IMR-90 (cell line): ENCODE measurements around the gene COX6B1. TPM values are rescaled to one million over a fixed set of nuclear protein-coding genes. Genes with fewer than 3 reads are reported as not detected.

Source experiments
- ATAC-seq: fragments of 200-7000 bp; cut with Tn5 transposase; 2 replicates; pipeline ENCODE4 v1.9.1; 2020; ENCODE audit warnings: low read depth, mild to moderate bottlenecking, moderate library complexity
- BruUV-seq: library from RNA; stranded (reverse); fragments of 400-500 nt; replicated peaks from 2 replicates; lab custom pipeline; 2021; lab: Mats Ljungman, UMichigan
- CTCF ChIA-PET: fragments of 300-600 bp; formaldehyde crosslinking; extraction: SDS; loops from one replicate; lab custom pipeline; 2021; ENCODE audit warnings: antibody characterized with exemption; lab: Yijun Ruan, JAX
- POLR2A ChIA-PET: fragments of 300-600 bp; sonication (Branson Sonifier 250); formaldehyde crosslinking; loops from one replicate; lab custom pipeline; 2022; ENCODE audit warnings: antibody characterized with exemption; ENCODE audit not compliant: unreplicated experiment; lab: Charles Lee
- DNase-seq: peaks from one replicate; pipeline ENCODE4 v3.0.0; 2013
- H2AFZ ChIP-seq: replicated peaks from 2 replicates; pipeline ENCODE3; 2013; ENCODE audit warnings: low read length, mild to moderate bottlenecking; ENCODE audit not compliant: poor library complexity
- H2AK5ac ChIP-seq: 2 replicates; pipeline ENCODE4 v1.6.1; 2013; ENCODE audit warnings: low read depth, low read length, inconsistent platforms
- H2AK9ac ChIP-seq: replicated peaks from 2 replicates; pipeline ENCODE3; 2013; ENCODE audit warnings: mild to moderate bottlenecking, low read depth, low read length, moderate library complexity; ENCODE audit not compliant: poor library complexity
- H2BK120ac ChIP-seq: 2 replicates; pipeline ENCODE4 v1.6.1; 2013; ENCODE audit warnings: low read depth, low read length, inconsistent platforms
- H2BK15ac ChIP-seq: 3 replicates; pipeline ENCODE4 v1.6.1; 2013; ENCODE audit warnings: low read depth, low read length, inconsistent platforms
- H2BK20ac ChIP-seq: 2 replicates; pipeline ENCODE4 v1.6.1; 2013; ENCODE audit warnings: low read depth, mild to moderate bottlenecking, inconsistent platforms, low read length, moderate library complexity
- H2BK5ac ChIP-seq: 2 replicates; pipeline ENCODE4 v1.6.1; 2013; ENCODE audit warnings: mild to moderate bottlenecking, low read depth, low read length, inconsistent platforms; ENCODE audit not compliant: poor library complexity, severe bottlenecking
- H3K14ac ChIP-seq: replicated peaks from 2 replicates; pipeline ENCODE4 v1.6.1; 2013; ENCODE audit warnings: low read depth, low read length, inconsistent platforms
- H3K18ac ChIP-seq: 2 replicates; pipeline ENCODE4 v1.6.1; 2013; ENCODE audit warnings: low read depth, low read length, control low read depth
- H3K23ac ChIP-seq: 2 replicates; pipeline ENCODE4 v1.6.1; 2013; ENCODE audit warnings: low read depth, low read length, inconsistent platforms
- H3K27ac ChIP-seq: 2 replicates; pipeline ENCODE4 v1.5.1; 2013; ENCODE audit warnings: mild to moderate bottlenecking, control low read depth, low read length; ENCODE audit not compliant: insufficient read depth
- H3K27me3 ChIP-seq: 2 replicates; pipeline ENCODE4 v1.6.1; 2013; ENCODE audit warnings: low read length; ENCODE audit not compliant: control insufficient read depth, insufficient read depth
- H3K36me3 ChIP-seq: 2 replicates; pipeline ENCODE4 v1.6.1; 2013; ENCODE audit warnings: low read length, mixed read lengths; ENCODE audit not compliant: control insufficient read depth, insufficient read depth
- H3K4ac ChIP-seq: 2 replicates; pipeline ENCODE4 v1.6.1; 2013; ENCODE audit warnings: low read depth, low read length, inconsistent platforms
- H3K4me1 ChIP-seq: 2 replicates; pipeline ENCODE4 v1.6.1; 2013; ENCODE audit warnings: low read length, mixed read lengths; ENCODE audit not compliant: control insufficient read depth, insufficient read depth
- H3K4me2 ChIP-seq: 2 replicates; pipeline ENCODE4 v1.6.1; 2013; ENCODE audit warnings: low read depth, mild to moderate bottlenecking, control low read depth, low read length, moderate library complexity
- H3K4me3 ChIP-seq: 2 replicates; pipeline ENCODE4 v1.5.1; 2013; ENCODE audit warnings: low read depth, mild to moderate bottlenecking, control low read depth, low read length, moderate library complexity; ENCODE audit not compliant: insufficient read depth
- H3K56ac ChIP-seq: 2 replicates; pipeline ENCODE4 v1.6.1; 2013; ENCODE audit warnings: low read length, inconsistent platforms; ENCODE audit not compliant: insufficient read depth; ENCODE audit errors: extremely low read depth
- H3K79me1 ChIP-seq, 2 experiments: 2 replicates each; pipeline ENCODE4 v1.6.1; 2013; ENCODE audit warnings: low read length in 2 of 2, inconsistent platforms in 1 of 2, low read depth in 1 of 2
- H3K9ac ChIP-seq: 2 replicates; pipeline ENCODE4 v1.6.1; 2013; ENCODE audit warnings: low read depth, low read length, control low read depth
- H3K9me1 ChIP-seq: 2 replicates; pipeline ENCODE4 v1.6.1; 2013; ENCODE audit warnings: low read length, inconsistent platforms; ENCODE audit not compliant: insufficient read depth
- H3K9me3 ChIP-seq: 2 replicates; pipeline ENCODE4 v1.6.1; 2013; ENCODE audit warnings: low read length; ENCODE audit not compliant: control insufficient read depth, insufficient read depth
- H4K20me1 ChIP-seq: 2 replicates; pipeline ENCODE4 v1.6.1; 2013; ENCODE audit warnings: low read length, inconsistent platforms; ENCODE audit not compliant: insufficient read depth
- H4K5ac ChIP-seq: 2 replicates; pipeline ENCODE4 v1.6.1; 2013; ENCODE audit warnings: mild to moderate bottlenecking, low read depth, low read length, control low read depth
- H4K8ac ChIP-seq, 2 experiments: 2 replicates each; pipeline ENCODE4 v1.6.1; 2013; ENCODE audit warnings: low read depth in 2 of 2, low read length in 2 of 2, control low read depth in 1 of 2, inconsistent platforms in 1 of 2
- H4K91ac ChIP-seq: 2 replicates; pipeline ENCODE4 v1.6.1; 2013; ENCODE audit warnings: low read depth, low read length, inconsistent platforms; ENCODE audit not compliant: insufficient read depth
- BHLHE40 ChIP-seq: fragments of 150-350 bp; IDR thresholded peaks from 2 replicates; pipeline ENCODE4 v1.6.1; 2016; ENCODE audit warnings: mild to moderate bottlenecking, low read depth, low read length
- CEBPB ChIP-seq: IDR thresholded peaks from 2 replicates; pipeline ENCODE4 v1.6.1; 2012; ENCODE audit warnings: low read depth, low read length, improper control_type of control experiment
- CHD1 ChIP-seq: IDR thresholded peaks from 2 replicates; pipeline ENCODE4 v1.6.1; 2012; ENCODE audit warnings: low read depth, low read length, improper control_type of control experiment
- MAFK ChIP-seq: IDR thresholded peaks from 2 replicates; pipeline ENCODE4 v1.6.1; 2012; ENCODE audit warnings: low read depth, low read length, improper control_type of control experiment
- MAZ ChIP-seq: IDR thresholded peaks from 2 replicates; pipeline ENCODE4 v1.6.1; 2012; ENCODE audit warnings: low read depth, mild to moderate bottlenecking, low read length, improper control_type of control experiment, moderate library complexity, borderline replicate concordance
- MXI1 ChIP-seq: IDR thresholded peaks from 2 replicates; pipeline ENCODE4 v1.6.1; 2012; ENCODE audit warnings: low read depth, mild to moderate bottlenecking, low read length, moderate library complexity, borderline replicate concordance
- RAD21 ChIP-seq: IDR thresholded peaks from 2 replicates; pipeline ENCODE4 v1.6.1; 2012; ENCODE audit warnings: low read length, improper control_type of control experiment
- RCOR1 ChIP-seq: IDR thresholded peaks from 2 replicates; pipeline ENCODE4 v1.6.1; 2012; ENCODE audit warnings: mild to moderate bottlenecking, low read length, improper control_type of control experiment; ENCODE audit not compliant: insufficient replicate concordance
- RFX5 ChIP-seq: IDR thresholded peaks from 2 replicates; pipeline ENCODE4 v1.8.0; 2012; ENCODE audit warnings: low read depth, mild to moderate bottlenecking, low read length, moderate library complexity
- SMC3 ChIP-seq: fragments of 150-350 bp; IDR thresholded peaks from 2 replicates; pipeline ENCODE4 v1.6.1; 2016; ENCODE audit warnings: low read depth, mild to moderate bottlenecking, antibody characterized with exemption, low read length, moderate library complexity
- WGBS, 2 experiments: methylation state at CpG; one replicate each; pipeline versions ENCODE4 v1.1.5 to v1.1.7; 2013; ENCODE audit warnings: missing lambda C conversion rate in 2 of 2; ENCODE audit not compliant: insufficient read length in 1 of 2; ENCODE audit errors: extremely low coverage in 2 of 2; 5-methylcytosine and 5-hydroxymethylcytosine counted together
- dilution Hi-C: fragments of 300-500 bp; cut with HindIII; formaldehyde crosslinking; loops from one replicate; pipeline ENCODE4 v1.14.3; 2018; ENCODE audit warnings: low sequenced_read_pairs; ENCODE audit not compliant: unreplicated experiment
- in situ Hi-C: fragments of 300-500 bp; cut with MboI; formaldehyde crosslinking; loops from 3 replicates; pipeline ENCODE4 v1.14.3; 2019; ENCODE audit warnings: low sequenced_read_pairs, inconsistent platforms, mixed read lengths
- intact Hi-C: fragments of 100-400 bp; cut with micrococcal nuclease; formaldehyde crosslinking; loops from 2 replicates; pipeline ENCODE4 v1.10.0; 2022
- polyA plus RNA-seq, 3 experiments: library from polyadenylated mRNA; depleted of rRNA; stranded (reverse); fragments of >200 nt; gene quantifications; 2 replicates each; pipeline ENCODE4 v1.2.3, GENCODE V29; 2012; ENCODE audit warnings: low replicate concordance in 1 of 3
- total RNA-seq: library from RNA; depleted of rRNA; stranded (reverse); fragments of >200 nt; gene quantifications from 2 replicates; pipeline ENCODE4 v1.2.3, GENCODE V29; 2012
- TF ChIP-seq, protein P1 (sequence below): fragments of 150-350 bp; IDR thresholded peaks from 2 replicates; pipeline ENCODE4 v1.6.1; 2016; ENCODE audit warnings: low read depth, mild to moderate bottlenecking, low read length, moderate library complexity, borderline replicate concordance
- TF ChIP-seq, protein P2 (sequence below): fragments of 150-350 bp; IDR thresholded peaks from 2 replicates; pipeline ENCODE4 v1.6.1; 2017; ENCODE audit warnings: mild to moderate bottlenecking, antibody characterized with exemption, low read length, low read depth
- TF ChIP-seq, protein P3 (sequence below): conservative IDR thresholded peaks from 2 replicates; pipeline ENCODE4 v1.5.1; 2012; ENCODE audit warnings: mild to moderate bottlenecking, low read depth, low read length, improper control_type of control experiment

Gene COX6B1
- total and polyA plus RNA-seq, 2 of the 4 experiments (the other 2 are of a cell fraction), result 914 to 983 TPM

GRCh38 chr19:35639321-35639639 lies 8.8 kb upstream of the COX6B1 start:
- intact Hi-C loops, result no loop called here
- TF ChIP-seq BHLHE40 (no peak), CHD1 (no peak), MXI1 (no peak), RCOR1 (no peak), RFX5 (no peak), MAFK (no peak), MAZ (no peak), CEBPB (no peak), SMC3 (no peak), RAD21 (no peak)
- TF ChIP-seq, protein P1, sequence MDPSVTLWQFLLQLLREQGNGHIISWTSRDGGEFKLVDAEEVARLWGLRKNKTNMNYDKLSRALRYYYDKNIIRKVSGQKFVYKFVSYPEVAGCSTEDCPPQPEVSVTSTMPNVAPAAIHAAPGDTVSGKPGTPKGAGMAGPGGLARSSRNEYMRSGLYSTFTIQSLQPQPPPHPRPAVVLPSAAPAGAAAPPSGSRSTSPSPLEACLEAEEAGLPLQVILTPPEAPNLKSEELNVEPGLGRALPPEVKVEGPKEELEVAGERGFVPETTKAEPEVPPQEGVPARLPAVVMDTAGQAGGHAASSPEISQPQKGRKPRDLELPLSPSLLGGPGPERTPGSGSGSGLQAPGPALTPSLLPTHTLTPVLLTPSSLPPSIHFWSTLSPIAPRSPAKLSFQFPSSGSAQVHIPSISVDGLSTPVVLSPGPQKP, result no peak
- TF ChIP-seq, protein P2, sequence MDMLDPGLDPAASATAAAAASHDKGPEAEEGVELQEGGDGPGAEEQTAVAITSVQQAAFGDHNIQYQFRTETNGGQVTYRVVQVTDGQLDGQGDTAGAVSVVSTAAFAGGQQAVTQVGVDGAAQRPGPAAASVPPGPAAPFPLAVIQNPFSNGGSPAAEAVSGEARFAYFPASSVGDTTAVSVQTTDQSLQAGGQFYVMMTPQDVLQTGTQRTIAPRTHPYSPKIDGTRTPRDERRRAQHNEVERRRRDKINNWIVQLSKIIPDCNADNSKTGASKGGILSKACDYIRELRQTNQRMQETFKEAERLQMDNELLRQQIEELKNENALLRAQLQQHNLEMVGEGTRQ, result no peak
- TF ChIP-seq, protein P3, sequence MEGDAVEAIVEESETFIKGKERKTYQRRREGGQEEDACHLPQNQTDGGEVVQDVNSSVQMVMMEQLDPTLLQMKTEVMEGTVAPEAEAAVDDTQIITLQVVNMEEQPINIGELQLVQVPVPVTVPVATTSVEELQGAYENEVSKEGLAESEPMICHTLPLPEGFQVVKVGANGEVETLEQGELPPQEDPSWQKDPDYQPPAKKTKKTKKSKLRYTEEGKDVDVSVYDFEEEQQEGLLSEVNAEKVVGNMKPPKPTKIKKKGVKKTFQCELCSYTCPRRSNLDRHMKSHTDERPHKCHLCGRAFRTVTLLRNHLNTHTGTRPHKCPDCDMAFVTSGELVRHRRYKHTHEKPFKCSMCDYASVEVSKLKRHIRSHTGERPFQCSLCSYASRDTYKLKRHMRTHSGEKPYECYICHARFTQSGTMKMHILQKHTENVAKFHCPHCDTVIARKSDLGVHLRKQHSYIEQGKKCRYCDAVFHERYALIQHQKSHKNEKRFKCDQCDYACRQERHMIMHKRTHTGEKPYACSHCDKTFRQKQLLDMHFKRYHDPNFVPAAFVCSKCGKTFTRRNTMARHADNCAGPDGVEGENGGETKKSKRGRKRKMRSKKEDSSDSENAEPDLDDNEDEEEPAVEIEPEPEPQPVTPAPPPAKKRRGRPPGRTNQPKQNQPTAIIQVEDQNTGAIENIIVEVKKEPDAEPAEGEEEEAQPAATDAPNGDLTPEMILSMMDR, result no peak
- ATAC-seq (no peak), DNase-seq (no peak)
- H2AFZ ChIP-seq, result no peak overlapping the region
- H4K5ac ChIP-seq, result no peak overlapping the region
- no peak overlapping the region; the same call in 1 of the 2 replicates for H2AK5ac ChIP-seq
- no peak overlapping the region for H2BK5ac ChIP-seq
- H3K23ac ChIP-seq, result no peak overlapping the region
- no peak overlapping the region for H2BK20ac ChIP-seq
- H4K91ac ChIP-seq, result no peak overlapping the region
- in situ Hi-C loops, result no loop called here
- H3K4ac ChIP-seq, result no peak overlapping the region
- H2BK15ac ChIP-seq, result no peak overlapping the region
- H4K20me1 ChIP-seq, result no peaks in the 10 kb centered on the region
- dilution Hi-C loops, result no loop called here
- peaks cover 5% of the 10 kb centered on the region; the same call in 1 of the 2 replicates for H3K4me1 ChIP-seq
- peaks cover 13% of the 10 kb centered on the region for H3K9me1 ChIP-seq
- no peak overlapping the region for H3K18ac ChIP-seq
- ChIA-PET CTCF (no interaction called here), POLR2A (no interaction called here)
- no peaks in the 10 kb centered on the region for H3K27me3 ChIP-seq
- no peak overlapping the region for H4K8ac ChIP-seq
- H3K27ac ChIP-seq, result no peak overlapping the region
- H2AK9ac ChIP-seq, result peak overlapping the region; percentile 50
- H3K36me3 ChIP-seq, result peaks cover 28% of the 10 kb centered on the region
- no peak overlapping the region for H3K14ac ChIP-seq
- H3K4me2 ChIP-seq, result no peak overlapping the region
- H3K9me3 ChIP-seq, result no peaks in the 10 kb centered on the region
- H2BK120ac ChIP-seq, result no peak overlapping the region
- no peak overlapping the region for H3K9ac ChIP-seq
- H3K56ac ChIP-seq, result no peak overlapping the region
- no peaks in the 10 kb centered on the region; a peak in 1 of 4 replicates for H3K79me1 ChIP-seq
- no peak overlapping the region for H3K4me3 ChIP-seq
- no TSS peak for BruUV-seq
- 40% methylated on average over 1 of the region's 6 CpGs; no CpG with 5 or more reads in 1 of the 2 experiments for WGBS, 2 experiments
